NOMO-1 treated with dmso at 0.1 percent for 144 hours (cell line): ENCODE measurements around the gene IFNGR1.
"Not testable (repeated sequence)": the region's sequence is repeated elsewhere in the genome, so short reads cannot be mapped to it uniquely, and the experiment has no call there.

Experiments used
- DNase-seq: peaks from one replicate; lab custom pipeline; 2025; ENCODE audit not compliant: unreplicated experiment; lab: John Stamatoyannopoulos, UW

The IFNGR1 gene

DNA sequence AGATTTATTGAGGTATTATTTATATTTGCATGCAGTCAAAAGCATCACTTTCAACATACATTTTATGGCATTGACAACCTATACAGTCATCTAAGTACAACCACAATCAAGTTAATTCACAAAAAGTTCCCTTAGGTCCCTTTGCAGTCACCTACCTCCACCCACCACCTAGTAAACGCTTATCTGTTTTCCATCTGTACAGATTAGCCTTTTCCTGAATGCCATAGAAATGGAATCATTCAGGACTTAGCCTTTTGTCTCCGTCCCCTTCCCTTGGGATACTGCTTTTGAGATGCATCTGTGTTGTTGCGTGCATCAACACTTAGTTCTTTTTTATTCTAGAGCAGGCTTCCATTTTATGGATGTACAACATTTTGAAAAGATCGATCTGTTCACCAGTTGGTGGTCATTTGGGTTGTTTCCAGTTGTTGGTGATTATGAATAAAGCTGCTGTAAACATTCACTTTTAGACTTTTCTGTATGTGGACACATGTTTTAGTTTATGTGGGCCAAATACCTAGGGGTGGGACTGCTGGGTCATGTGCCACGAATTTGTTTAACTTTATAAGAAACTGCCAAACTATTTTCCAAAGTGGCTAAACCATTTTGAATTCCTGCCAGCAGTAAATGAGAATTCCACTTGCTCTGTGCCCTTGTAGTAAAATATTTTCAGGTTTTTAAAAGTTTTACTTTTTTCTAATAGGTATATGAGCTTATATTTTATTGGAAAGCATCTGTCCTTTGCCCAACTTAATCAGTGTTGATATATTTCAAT lies 17.6 kb upstream of the IFNGR1 start:
- no peak for DNase-seq

DNA sequence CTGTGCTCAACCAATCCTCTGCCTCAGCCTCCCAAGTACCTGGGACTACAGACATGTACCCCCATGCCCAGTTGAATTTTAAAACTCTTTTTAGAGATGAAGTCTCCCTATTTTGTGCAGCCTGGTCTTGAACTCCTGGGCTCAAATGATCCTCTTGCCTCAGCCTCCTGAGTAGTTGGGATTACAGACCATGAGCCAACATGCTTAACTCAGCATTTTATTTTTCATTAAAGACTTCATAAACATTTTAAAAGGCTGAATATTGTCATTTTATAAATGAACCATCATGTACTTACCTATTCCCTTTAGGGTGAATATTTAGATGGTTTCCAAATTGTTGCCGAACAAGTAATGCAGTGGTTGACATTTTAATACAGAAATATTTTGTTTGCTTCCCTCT lies 16.5 kb upstream of the IFNGR1 start:
- no peak for DNase-seq

DNA sequence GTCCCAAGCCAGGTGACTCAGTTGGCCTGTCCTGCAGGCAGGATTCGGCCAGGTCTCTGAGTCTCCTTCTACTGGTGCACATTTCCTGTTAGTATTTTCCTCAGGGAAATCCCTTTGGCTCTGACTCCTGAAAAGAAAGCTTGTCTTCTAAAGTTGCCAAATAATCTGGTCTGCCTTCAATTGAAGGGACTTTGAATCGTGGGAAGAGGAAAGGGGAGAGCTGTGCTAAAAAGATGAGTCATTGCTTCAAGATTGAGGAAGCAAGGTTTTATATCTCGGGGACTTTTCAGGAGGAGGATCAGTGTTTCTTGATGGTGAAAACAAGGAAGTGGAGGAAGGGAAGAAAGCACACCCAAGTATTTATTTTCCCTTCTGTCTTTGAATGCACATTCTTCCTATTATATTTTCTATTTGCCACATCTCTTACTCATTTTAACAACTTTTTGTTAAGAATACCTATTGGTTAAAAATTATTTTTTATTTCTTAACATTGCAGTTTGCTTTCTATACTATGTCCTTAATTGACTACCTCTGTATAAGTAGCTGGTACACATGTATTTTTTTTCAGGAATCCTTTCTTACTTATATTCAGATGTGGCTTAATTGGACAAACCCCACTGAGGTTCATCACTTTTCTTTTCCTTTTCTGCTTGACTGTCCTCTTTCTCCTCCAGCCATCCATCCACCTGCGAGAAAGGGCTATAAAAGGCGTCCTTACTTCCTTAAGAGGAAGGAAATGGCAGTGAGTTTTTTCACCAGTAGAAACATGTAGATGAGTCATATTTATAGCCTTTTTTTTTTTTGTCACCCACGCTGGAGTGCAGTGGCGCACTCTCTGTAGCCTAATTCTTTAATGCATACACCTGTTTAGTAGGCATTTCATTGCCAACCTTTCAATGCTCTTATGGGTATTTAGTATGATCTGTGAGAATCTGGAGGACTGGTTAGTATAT lies 15.0 kb upstream of the IFNGR1 start:
- DNase-seq = peak; percentile 77

- DNase-seq = peak; percentile 22
These were observed 12.7 kb upstream of the IFNGR1 start for GRCh38 chr6:137231895-137232294.

GRCh38 chr6:137230956-137231555 lies 11.9 kb upstream of the IFNGR1 start:
- DNase-seq = no peak

DNA sequence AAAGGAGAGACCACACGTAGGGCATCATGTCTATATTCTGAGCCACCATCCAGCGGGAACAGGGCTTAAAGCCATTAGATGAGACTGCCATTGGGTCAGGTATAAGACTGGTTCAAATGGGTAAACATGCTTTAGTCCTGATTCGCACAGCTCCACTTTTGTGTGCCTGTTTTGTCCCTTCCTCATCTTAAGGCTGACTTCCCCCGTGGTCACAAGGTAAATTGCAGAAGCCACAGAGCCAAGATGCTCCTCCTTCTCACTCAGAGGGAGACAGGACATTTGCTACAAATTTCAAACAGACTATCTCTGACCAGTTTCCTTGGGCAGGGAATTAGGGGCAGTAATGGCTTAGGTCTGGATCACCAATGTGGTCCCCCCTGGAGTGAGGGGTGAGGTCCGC lies 11.4 kb upstream of the IFNGR1 start:
- peak; percentile 31 for DNase-seq

DNA sequence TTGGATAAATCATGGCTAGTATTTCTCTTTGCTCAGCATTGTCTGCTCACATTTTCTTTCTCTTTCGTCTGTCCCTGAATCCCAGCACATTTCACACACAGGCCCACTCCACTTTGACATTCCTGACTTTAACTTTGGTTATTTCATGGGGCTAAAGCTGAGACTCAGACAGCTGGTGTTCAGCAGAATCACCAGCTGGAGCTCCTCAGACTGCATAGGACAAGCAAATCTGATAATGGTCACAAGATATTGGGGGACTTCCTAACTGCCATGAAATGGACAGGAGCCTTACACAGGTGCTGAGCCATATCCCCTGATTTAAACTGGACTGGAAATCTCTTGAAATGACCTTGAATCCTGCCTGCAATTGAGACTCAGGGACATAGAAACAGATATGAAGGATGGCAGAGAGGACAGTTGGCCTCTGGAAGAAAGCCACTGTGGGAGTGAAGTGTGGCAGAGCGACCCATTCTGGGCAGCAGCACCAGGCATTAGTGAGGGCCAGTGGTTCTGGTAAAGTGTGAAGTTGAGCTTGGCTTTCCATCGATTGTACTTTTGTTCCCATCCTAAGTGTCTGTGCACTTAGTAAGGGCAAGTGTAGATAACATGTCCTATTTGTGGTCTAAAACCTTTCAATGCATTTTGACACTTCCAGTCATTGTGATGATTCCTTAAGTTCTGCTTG lies 10.0 kb upstream of the IFNGR1 start:
- no peak for DNase-seq

GRCh38 chr6:137227871-137228302 lies 8.7 kb upstream of the IFNGR1 start:
- no peak for DNase-seq

DNA sequence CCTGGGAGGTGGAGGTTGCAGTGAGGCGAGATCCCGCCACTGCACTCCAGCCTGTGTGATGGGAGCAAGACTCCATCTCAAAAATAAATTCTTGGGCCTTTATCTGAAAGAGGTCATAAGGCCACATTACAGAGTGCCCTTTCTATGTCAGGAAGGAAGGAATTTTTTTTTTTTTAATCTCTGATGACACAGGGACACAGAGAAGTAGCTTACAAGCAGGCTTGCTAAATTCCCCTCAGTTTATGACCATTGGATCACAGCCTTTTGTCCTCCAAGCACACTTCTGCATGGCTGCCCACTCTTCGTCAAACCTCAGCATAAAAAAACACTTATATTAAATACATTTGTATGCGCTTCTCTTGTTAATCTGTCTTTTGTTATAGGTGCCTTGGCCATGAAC lies 7.5 kb upstream of the IFNGR1 start:
- DNase-seq = no peak

DNA sequence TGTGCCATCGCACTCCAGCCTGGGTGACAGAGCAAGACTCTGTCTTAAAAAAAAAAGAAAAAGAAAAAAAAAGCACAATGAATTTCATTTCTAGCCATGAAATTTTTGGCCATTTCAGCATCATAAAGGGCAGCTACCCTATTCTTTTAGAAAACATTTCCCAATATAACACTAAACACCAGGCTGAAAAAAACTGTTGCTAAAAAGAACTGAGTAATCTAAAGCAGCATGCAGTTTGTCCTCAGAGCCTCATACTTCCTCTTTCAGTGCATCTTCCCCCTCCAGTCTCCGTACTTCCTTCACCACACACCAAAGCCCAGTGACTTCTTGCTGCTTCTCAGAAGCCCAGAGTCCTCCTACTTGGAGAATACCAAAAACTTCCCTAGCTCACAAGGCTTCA lies 5.6 kb upstream of the IFNGR1 start:
- DNase-seq = peak; percentile 94

GRCh38 chr6:137223370-137224131 lies 4.4 kb upstream of the IFNGR1 start:
- DNase-seq = peak; percentile 82

DNA sequence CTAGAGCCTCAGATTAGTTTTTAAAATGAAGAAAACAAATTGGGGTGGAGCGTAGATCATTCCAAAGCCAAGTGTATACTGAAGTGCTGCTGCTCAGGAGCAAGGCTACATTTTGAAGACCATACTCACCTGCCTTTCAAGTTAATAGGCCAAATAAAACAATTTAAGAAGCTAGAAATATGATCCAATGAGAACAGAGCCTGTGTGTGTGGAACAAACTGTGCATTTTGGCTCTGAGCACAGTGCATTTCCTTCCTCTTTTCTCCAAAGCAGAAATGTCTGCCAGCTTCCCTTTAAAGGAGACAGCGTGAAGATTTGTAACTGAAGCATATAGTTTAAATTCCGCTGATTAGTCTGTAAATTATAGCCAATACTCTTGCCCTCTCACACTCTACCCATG lies 3.2 kb upstream of the IFNGR1 start:
- DNase-seq = peak; percentile 63

DNA sequence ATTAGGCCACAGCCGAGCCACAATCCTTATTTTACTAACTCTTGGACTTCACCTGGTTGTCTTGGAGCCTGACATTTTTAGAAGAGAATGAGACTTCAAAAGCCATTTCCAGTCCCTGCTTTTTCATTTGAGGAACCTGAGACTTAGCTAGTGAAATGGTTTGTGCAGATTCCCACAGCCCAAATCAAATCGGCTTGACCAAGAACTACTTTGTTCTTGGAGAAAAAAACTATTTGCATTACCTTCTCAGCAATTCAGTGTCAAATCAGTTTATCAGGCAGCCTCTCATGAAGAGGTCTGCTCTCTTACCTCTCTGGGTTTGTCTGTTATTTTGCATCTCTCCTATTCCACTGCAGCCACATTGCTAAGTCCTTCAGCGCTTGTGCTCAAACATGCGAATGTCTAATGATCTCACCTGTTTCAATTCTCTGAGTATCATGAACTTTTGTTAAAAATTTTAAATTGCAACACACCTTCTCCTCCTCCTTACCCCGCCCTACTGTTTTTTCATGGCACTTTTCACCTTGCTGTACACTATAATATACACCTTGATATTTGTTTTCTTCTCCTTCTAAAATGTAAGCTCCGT lies 573 bp upstream of the IFNGR1 start:
- DNase-seq = no peak

DNA sequence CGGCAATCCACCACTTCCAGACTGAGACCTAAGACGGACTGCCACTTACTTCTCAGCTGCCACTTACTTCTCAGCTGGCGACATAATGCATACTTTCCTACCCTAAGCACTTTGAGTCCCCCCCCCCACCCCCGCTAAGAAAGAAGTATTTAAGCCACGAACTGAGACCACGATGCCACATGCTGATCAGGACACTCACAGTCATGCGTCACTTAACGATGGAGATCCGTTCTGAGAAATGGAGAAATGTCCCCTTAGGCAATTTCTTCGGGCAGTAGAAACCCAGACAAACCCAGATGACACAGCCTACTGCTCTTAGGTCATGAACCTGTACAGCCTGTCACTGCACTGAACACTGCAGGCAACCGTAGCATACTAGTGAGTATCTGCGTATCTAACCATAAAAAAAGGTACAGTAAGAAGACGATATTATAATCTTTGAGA lies 690 bp downstream of the IFNGR1 start:
- DNase-seq = peak; percentile 85

DNA sequence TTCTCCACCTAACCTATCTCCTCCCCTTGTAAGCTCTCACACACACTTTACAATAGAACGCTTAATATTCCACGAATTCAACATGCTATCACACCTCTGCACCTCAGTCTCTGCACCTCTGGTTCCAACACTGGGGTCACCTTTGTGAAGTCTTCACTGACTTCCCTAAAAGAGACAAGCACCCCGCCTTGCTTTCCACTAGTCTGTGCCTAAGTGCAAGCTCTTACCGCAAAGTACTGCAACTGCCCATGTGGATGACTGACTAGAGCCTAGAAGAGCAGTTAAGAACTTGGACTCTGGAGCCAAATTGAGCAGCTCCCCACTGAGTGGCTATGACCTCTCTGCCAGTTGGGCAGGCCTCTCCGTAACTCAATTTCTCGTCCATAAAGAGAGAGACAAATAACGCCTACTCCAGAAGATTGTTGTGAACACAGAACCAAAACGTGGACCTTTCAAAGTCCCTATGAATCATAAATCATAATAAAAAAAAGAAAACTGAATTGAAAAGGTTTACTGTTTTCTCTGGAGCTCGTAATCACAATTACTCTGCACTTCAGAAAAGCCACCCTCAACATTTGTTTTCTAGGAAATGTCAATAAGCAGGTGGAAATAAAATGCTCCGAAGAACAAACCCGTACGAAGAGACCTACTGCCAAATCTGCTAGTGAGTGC lies 1.2 kb downstream of the IFNGR1 start:
- peak; percentile 83 for DNase-seq

DNA sequence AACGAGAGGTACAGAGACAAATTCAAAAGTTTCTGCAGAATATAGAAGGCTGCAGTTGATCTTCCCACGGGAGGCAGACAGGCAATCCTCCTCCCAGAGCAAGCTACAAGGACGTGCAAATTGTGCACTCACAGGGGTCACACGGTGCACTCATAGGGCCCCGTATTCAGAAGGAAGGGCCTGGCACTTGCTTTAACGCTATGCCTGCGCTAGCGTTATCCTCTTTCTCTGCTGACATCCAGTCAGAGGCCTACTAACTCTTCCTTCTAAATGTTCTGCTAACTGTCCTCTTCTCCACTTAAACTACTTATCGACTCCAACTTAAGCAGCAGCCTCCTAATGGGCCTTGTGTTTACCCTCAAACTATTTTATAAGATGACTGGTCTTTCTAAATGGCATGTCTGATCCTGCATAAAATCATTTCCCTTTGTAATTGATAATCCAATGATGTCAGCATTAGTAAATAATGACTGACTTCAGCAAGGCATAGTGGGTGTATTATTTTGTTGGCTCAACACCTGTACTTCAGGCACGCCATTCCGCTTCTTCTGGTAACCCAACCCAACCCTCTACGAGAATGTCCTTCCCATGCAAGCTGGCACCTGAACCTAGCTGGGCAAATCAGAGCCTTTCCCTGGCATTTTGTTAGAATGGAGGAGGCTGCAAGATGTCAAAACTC lies 2.2 kb downstream of the IFNGR1 start:
- DNase-seq = no peak

DNA sequence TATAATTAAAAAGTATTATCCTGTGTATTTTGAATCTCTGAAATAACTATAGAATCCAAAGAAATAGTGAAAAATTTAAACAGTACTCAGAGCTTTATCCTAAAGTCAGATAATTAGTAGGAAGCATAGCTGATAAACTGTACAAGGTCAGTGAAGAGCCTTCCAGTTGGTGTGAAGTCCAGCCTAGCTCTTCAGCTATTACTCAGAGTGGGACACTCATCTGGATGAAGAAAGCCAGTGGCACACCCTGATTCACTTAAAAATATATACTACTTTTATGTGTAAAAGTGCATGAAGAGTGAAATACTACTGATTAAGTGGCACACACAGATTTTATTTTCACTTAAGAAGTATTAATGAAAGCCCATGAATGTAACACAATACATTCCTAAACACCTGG lies 3.1 kb downstream of the IFNGR1 start:
- DNase-seq = no peak

DNA sequence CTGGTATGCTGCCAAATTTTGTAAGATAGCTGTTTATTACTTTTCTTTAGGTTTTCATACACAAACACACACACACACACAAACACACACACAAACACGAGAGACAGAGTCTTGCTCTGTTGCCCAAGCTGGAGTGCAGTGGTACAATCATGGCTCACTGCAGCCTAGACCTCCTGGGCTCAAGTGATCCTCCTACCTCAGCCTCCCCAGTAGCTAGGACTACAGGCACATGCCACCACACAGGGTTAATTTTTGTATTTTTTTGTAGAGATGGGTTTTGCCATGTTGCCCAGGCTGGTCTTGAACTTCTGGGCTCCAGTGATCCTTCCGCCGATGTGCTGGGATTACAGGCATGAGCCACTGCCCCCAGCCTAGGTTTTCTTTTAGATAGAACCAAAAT lies 3.6 kb downstream of the IFNGR1 start:
- not testable (repeated sequence) for DNase-seq

GRCh38 chr6:137214931-137215330 lies 4.3 kb downstream of the IFNGR1 start:
- no peak for DNase-seq
